Measurements from ENCODE around the gene HIVEP3.

HIVEP3 gene

DNA sequence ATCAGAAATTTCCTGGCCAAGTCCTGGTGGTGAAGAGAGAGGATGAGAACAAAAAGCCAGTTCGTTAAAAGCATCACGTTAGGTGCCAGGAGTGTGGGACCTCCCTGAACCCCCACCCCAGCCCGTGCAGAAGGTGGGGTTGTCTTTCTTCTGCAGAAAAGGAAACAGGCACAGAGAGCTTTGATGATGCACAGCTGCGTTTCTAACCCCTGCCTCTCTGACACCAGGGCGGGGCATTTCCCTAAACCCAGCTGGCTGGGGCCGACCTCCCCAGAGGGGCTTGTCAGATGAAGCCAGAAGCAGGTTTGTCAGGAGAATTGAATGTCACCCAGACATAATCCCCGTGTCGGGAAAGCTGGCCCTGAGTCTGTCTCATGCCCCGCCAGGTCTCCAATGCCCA lies 244.9 kb downstream of the HIVEP3 start:
- no peak overlapping the region for H3K4me3 ChIP-seq (ENCODE audit: low read depth, low read length)

DNA sequence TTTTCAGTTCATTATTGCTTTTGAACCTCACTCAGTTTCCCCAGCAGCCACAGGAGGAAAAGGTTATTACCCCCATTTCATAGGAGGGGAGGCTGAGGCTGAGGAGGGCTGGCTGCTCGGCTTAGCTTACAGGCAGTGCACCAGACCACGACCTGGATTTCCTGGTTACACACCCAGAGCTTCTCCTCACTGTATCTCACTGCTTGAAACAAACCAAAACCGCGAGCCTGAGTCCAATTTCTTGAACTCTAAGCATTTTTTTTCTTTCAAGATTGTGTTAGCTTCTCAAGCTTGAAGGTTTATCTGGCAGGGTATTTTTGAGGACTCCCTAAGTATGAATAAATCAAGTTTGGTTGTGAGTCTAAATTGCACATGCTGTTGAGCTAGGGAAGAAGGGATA lies 245.3 kb downstream of the HIVEP3 start:
- H3K4me3 ChIP-seq (ENCODE audit: low read depth, low read length), result no peak overlapping the region
- TF ChIP-seq, protein P1, sequence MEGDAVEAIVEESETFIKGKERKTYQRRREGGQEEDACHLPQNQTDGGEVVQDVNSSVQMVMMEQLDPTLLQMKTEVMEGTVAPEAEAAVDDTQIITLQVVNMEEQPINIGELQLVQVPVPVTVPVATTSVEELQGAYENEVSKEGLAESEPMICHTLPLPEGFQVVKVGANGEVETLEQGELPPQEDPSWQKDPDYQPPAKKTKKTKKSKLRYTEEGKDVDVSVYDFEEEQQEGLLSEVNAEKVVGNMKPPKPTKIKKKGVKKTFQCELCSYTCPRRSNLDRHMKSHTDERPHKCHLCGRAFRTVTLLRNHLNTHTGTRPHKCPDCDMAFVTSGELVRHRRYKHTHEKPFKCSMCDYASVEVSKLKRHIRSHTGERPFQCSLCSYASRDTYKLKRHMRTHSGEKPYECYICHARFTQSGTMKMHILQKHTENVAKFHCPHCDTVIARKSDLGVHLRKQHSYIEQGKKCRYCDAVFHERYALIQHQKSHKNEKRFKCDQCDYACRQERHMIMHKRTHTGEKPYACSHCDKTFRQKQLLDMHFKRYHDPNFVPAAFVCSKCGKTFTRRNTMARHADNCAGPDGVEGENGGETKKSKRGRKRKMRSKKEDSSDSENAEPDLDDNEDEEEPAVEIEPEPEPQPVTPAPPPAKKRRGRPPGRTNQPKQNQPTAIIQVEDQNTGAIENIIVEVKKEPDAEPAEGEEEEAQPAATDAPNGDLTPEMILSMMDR (IDR thresholded peaks at IDR 0.05; ENCODE audit: low read depth, low read length), result no peak

More for the DNA sequence above, 244.9 kb downstream of the HIVEP3 start:
- TF ChIP-seq, protein P1 (IDR thresholded peaks at IDR 0.05; ENCODE audit: low read depth, low read length), result no peak

DNA sequence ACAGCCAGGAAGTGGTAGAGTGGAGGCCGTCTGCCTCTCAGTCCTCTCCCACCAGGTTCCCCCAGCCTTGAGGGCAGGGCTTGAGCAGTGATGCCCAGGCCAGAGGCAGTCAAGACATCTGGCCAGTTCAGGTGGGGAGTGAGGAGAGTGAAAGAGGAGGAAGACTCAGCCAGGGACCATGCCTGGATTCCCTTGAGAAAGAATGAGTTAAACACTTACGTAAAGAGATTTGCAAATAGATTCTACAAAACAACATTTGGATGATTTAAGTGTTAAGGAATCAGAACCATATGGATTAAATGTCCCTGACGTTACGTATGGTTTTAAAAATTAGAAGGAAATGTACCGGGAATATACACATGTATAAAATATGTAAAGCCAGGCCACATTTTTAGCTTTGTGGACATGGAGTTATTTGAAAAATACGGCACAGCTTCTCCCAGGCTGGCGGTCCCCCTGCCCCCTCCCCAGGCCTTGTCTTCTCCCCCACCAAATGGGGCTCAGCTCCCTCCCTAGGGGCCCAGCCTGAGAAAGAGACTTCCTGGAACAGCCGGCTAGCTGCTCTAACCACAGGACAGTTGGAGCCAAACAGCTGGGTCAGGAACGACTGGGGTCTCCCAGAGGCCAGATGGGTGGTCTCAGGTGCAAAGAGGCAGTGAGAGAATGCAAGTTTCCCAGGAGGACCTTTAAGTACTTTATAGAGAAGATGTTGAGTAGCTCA lies 245.9 kb downstream of the HIVEP3 start:
- TF ChIP-seq, protein P1 (IDR thresholded peaks at IDR 0.05; ENCODE audit: low read depth, low read length), result no peak
- no peak overlapping the region for H3K4me3 ChIP-seq (ENCODE audit: low read depth, low read length)

DNA sequence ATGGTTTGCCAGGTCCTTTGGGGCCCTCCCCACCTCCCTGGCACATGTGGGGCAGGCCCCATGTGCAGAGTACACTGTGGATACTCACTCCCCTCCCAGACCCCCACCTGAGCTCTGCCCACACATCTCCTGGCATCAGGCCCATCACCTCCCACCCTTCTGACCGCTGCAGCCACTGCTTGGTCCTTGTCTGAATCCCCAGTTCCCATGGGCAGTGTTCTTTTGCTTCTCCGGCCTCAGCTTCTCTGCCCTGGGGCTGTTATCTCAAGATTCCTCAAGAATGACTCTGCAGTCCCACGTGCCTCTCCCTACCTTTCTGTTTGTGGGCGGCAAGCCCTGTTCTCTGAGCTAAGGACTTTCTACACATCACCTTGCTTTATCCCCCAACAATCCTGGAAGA lies 246.5 kb downstream of the HIVEP3 start:
- TF ChIP-seq, protein P1 (IDR thresholded peaks at IDR 0.05; ENCODE audit: low read depth, low read length), result no peak
- no peak overlapping the region for H3K4me3 ChIP-seq (ENCODE audit: low read depth, low read length)

DNA sequence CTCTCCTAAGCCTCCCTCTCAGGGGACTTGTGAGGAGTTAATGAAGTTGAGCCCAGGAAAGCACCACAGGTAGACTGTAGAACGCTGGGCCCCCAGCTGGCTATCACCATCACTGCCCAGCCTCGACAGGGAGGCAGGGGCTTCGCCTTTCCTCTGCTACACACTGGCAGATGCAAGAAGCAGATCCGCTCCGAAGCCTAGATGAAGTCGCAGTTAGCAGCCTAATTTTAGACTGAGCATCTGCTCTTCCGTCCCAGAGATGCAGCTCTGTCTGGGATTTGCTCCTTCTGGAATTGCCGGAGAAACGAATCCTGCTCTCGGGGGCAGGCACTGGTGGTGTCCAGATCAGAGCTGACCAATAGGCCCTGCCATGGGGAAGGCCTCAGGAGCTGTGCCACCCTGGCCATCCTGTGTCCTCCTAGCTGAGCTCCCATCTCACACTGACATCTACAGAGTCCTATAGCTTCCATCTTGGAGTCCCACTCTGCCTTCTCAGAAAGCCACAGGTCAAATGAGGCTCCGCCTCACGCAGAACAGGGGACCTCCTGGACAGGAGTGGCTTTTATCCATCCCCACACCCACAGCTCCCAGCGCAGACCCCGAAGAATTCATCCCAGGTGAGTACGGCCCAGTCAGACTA lies 247.5 kb downstream of the HIVEP3 start:
- TF ChIP-seq, protein P1 (IDR thresholded peaks at IDR 0.05; ENCODE audit: low read depth, low read length), result no peak
- no peak overlapping the region for H3K4me3 ChIP-seq (ENCODE audit: low read depth, low read length)

DNA sequence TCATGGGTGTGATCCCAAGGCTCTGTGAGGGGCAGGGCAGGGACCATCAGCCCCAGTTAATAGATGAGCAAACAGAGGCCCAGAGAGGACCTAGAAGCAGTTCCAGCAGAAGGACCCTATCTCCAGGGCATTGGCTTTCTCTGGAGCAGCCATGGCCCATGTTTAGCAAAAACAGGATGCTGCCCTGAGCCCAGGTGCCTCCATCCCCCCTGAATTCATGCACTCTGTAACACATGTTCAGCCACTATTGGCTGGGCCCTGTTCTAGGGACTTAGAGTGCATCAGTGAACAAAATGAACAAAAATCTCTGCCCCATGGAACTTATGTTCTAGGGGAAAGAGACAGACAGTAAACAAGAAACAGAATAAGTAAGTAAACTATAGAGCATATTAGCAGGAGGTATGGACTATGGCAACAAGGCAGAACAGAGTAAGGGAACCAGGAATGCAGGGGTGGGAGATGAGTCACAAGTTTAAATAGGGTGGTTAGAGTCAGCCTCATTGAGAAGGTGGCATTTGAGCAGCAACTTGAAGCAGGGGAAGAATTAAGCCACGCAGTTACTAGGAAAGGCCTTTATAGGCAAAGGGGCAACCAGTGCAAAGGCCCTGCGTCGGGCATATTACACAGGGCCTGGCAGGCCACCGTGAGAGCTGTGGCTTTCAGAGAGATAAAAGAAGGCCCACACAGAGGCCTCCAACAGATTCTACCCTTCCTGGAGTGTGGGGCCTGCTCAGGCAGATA lies 248.3 kb downstream of the HIVEP3 start:
- TF ChIP-seq, protein P1 (IDR thresholded peaks at IDR 0.05; ENCODE audit: low read depth, low read length), result no peak

DNA sequence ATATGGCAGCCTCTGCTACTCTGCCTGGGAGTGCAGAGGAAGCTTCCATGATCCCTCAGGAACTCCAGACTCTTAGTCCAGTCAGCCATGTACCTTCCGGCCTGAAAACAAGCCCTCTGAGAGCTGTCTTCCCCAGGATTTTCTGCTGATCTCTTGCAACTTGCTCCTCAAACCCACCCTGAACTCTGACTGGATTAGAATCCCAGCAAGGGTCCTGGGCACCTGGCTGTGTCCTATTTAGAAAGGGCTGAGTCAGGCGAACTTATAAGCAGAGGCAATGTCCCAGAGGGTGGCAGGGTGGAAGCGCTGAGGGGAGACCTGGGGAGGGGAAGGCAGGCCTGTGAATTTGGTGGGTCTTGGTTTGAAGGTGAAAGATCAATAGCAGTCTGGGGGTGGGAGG lies 249.8 kb downstream of the HIVEP3 start:
- H3K4me3 ChIP-seq (ENCODE audit: low read depth, low read length), result no peak overlapping the region
- TF ChIP-seq, protein P1 (IDR thresholded peaks at IDR 0.05; ENCODE audit: low read depth, low read length), result no peak

More for the DNA sequence above, 248.3 kb downstream of the HIVEP3 start:
- H3K4me3 ChIP-seq (ENCODE audit: low read depth, low read length), result no peak overlapping the region

Measured in WI38 (cell line).